Uterus (tissue), 4 donors: ENCODE results near the gene DNAAF2. TPM values are rescaled to one million over a fixed set of nuclear protein-coding genes. Genes with fewer than 3 reads are reported as not detected.
A peak's percentile ranks its signal among the peaks of the same experiment; 100 is the strongest.

Experiments used
- DNase-seq, 2 donors: peaks; one replicate each; pipeline ENCODE4 v3.0.0-alpha.2; 2019 to 2020
- H3K27ac ChIP-seq, 2 donors: fragments of 200-600 bp; sonication (generic); 1 replicate in 1 of 2; 2 replicates in 1 of 2; pipeline ENCODE4 v1.5.1; 2016 to 2018
- H3K27me3 ChIP-seq, 2 donors: fragments of 200-600 bp; sonication (generic); one replicate each; pipeline ENCODE4 v1.5.1; 2018 to 2019; ENCODE audit warnings: control low read depth in 1 of 2
- H3K36me3 ChIP-seq, 2 donors: fragments of 200-600 bp; sonication (generic); one replicate each; pipeline ENCODE4 v1.5.1; 2019; ENCODE audit warnings: control low read depth in 1 of 2
- H3K4me1 ChIP-seq, 2 donors: fragments of 200-600 bp; sonication (generic); one replicate each; pipeline ENCODE4 v1.5.1; 2018 to 2019; ENCODE audit warnings: control low read depth in 1 of 2
- H3K4me3 ChIP-seq, 2 donors: fragments of 200-600 bp; sonication (generic); 1 replicate in 1 of 2; 2 replicates in 1 of 2; pipeline ENCODE4 v1.5.1; 2018 to 2019; ENCODE audit warnings: mild to moderate bottlenecking in 1 of 2
- H3K9me3 ChIP-seq, 2 donors: fragments of 200-600 bp; sonication (generic); one replicate each; pipeline ENCODE4 v1.5.1; 2019; ENCODE audit warnings: control low read depth in 1 of 2
- POLR2A ChIP-seq, 2 donors: fragments of 450-650 bp; IDR thresholded peaks; one replicate each; pipeline ENCODE4 v1.6.1; 2016; ENCODE audit warnings: antibody characterized with exemption in 2 of 2, mild to moderate bottlenecking in 1 of 2, moderate library complexity in 1 of 2
- intact Hi-C: fragments of 100-400 bp; cut with DNase I; formaldehyde crosslinking; loops from one replicate; pipeline ENCODE4 v1.15.1; 2023; ENCODE audit warnings: low total_unique reads
- total RNA-seq, 4 donors: library from RNA; depleted of rRNA in 3 of 4; stranded (reverse); fragments of >200 nt in 3 of 4; gene quantifications; one replicate each; pipeline versions ENCODE4 v1.1.0 to v1.2.4, GENCODE V29; 2014 to 2023
- TF ChIP-seq, protein P1 (sequence below), 4 experiments: fragments of 200-600 bp in 2 of 4; fragments of 450-650 bp in 2 of 4; sonication (generic) in 2 of 4; IDR thresholded peaks; one replicate each; pipeline ENCODE4 v1.5.1; 2016 to 2019; ENCODE audit warnings: antibody characterized with exemption in 4 of 4, mild to moderate bottlenecking in 2 of 4, moderate library complexity in 1 of 4
- donor health status: DM: yes; HTN: yes; CAD: no.

DNAAF2 gene
- total RNA-seq, 4 donors from 2014 or later, result 3.8 to 18.9 (median 8.8) TPM

DNA sequence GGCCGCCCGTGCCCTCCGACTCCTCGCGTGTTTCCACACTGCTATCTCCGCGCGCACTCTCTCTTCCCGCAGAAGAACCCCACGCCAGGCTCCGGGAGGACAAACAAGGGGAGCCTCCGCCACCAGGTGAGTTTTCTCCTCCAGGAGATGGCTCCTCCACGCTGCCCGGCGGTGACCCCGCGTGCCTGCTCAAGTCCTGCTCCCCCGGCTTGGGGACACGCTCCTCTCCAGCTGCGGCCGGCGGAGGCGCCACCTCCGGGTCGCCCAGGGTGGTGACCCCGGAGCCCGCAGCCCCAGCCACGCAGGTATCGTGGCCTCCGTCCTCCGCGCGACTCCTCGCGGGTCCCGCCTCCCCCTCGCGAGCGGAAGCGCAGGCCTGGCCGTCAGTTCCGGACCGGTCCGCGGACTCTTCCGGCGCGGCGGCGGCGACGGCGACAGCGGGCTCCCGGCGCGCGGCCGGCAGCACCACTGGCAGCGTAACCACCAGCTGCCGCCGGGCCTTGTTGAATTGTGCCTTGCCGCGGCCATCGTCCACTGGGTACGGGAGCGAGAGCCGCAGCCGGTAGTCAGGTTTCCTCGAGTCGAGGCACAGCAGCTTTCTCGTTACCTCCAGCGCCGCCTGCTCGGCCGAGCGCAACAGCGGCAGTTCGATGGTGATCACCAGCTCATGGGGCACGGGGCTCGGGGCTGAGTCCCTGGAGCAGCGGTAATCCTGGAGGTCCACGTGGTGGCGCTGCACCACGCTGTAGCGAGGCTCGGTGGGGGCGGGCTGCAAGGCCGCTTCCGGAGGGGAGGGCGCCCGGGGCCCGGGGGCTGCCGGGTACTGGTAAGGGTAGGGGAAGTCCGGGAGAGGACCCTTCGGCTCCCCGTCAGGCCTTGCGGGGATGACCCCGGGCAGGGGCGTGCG, 1.2 kb downstream of the DNAAF2 start:
- peaks cover 0 to 6% of the 10 kb centered on the region in 2 donors for H3K4me1 ChIP-seq
- intact Hi-C loops, result no loop called here
- no peaks in the 10 kb centered on the region for H3K36me3 ChIP-seq
- H3K27me3 ChIP-seq, result no peaks in the 10 kb centered on the region
- TF ChIP-seq, protein P1, sequence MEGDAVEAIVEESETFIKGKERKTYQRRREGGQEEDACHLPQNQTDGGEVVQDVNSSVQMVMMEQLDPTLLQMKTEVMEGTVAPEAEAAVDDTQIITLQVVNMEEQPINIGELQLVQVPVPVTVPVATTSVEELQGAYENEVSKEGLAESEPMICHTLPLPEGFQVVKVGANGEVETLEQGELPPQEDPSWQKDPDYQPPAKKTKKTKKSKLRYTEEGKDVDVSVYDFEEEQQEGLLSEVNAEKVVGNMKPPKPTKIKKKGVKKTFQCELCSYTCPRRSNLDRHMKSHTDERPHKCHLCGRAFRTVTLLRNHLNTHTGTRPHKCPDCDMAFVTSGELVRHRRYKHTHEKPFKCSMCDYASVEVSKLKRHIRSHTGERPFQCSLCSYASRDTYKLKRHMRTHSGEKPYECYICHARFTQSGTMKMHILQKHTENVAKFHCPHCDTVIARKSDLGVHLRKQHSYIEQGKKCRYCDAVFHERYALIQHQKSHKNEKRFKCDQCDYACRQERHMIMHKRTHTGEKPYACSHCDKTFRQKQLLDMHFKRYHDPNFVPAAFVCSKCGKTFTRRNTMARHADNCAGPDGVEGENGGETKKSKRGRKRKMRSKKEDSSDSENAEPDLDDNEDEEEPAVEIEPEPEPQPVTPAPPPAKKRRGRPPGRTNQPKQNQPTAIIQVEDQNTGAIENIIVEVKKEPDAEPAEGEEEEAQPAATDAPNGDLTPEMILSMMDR (IDR thresholded peaks at IDR 0.05), result peak; percentile 81 to 88 (median 84)
- peak; percentile 42 to 82 for TF ChIP-seq POLR2A (IDR thresholded peaks at IDR 0.05)
- H3K4me3 ChIP-seq, result peak overlapping the region; percentile 85 to 95
- DNase-seq, result peak; percentile 90 to 92
- no peaks in the 10 kb centered on the region for H3K9me3 ChIP-seq
- peak overlapping the region; percentile 95 to 97 for H3K27ac ChIP-seq

DNA sequence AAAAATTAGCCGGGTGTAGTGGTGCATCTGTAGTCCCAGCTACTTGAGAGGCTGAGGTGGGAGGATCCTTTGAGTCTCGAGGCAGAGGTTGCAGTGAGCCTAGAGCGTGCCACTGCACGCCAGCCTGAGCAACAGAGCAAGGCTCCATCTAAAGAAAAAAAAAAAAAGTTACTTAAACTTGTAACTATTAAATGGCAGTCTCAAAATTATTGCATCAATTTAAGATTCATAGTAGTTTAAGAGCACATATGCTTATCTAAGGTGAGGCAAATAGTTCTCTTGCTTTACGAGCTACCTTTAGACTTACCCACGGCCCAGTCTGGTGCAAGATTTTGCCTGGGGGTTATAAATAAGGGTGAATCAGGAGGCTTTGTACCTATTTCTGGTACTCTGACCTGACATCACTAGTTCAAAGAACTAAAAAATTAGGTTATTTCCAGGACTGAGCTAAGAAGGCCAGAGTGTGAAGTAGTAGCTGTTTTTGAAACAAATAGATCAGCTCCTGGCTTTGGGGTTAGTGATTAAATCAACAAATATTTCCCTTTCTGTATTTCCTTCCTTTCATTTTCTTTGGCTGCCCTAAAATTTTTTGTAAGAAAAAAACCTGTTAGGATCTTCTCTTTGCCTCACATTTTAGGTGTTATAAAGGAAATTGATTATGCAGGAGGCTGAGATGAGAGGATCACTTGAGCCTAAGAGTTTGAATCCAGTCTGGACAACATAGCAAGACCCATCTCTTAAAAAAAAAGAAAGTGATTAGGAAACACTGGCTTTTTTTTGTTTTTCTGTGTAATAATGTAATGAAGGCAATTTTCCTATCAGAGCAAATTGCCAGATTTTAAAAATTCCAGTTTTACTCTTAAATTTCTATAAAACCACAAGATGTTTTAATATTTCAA, 10.9 kb downstream of the DNAAF2 start:
- no peaks in the 10 kb centered on the region for H3K36me3 ChIP-seq
- no peak overlapping the region for H3K27ac ChIP-seq
- intact Hi-C loops, result no loop called here

DNA sequence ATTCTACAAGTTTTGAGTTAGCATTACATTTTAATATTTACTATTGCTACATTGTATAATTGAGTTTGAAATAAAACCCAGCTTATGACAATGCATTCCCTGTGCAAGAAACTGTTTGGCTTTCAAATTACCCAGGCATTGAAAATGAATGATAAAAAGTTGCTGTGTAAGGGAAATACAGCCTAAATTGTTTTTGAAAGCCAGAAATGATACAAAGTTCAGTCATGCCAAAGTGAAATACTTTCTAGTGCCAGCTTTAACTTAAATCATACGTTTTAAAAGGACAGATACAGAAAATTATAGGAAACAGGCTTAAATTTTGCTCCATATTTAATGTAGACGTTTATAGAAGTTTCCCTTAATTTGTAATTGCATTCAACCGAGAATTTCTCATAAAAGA, 11.7 kb downstream of the DNAAF2 start:
- H3K27ac ChIP-seq, result peak overlapping the region in 1 of 2 donors; percentile 1
- no peak overlapping the region for H3K4me3 ChIP-seq
- peaks cover 11 to 17% of the 10 kb centered on the region in 2 donors for H3K4me1 ChIP-seq
- DNase-seq, result no peak
- no peaks in the 10 kb centered on the region for H3K27me3 ChIP-seq
- intact Hi-C loops, result no loop called here
- TF ChIP-seq POLR2A (IDR thresholded peaks at IDR 0.05), result no peak
- TF ChIP-seq, protein P1 (IDR thresholded peaks at IDR 0.05), result no peak
- H3K9me3 ChIP-seq, result no peaks in the 10 kb centered on the region
- no peaks in the 10 kb centered on the region for H3K36me3 ChIP-seq

More for the DNA sequence above, 10.9 kb downstream of the DNAAF2 start:
- DNase-seq, result no peak
- no peaks in the 10 kb centered on the region for H3K9me3 ChIP-seq
- H3K27me3 ChIP-seq, result no peaks in the 10 kb centered on the region
- peaks cover 11 to 17% of the 10 kb centered on the region in 2 donors for H3K4me1 ChIP-seq
- no peak overlapping the region for H3K4me3 ChIP-seq
- TF ChIP-seq POLR2A (IDR thresholded peaks at IDR 0.05), result no peak
- TF ChIP-seq, protein P1 (IDR thresholded peaks at IDR 0.05), result no peak

DNA sequence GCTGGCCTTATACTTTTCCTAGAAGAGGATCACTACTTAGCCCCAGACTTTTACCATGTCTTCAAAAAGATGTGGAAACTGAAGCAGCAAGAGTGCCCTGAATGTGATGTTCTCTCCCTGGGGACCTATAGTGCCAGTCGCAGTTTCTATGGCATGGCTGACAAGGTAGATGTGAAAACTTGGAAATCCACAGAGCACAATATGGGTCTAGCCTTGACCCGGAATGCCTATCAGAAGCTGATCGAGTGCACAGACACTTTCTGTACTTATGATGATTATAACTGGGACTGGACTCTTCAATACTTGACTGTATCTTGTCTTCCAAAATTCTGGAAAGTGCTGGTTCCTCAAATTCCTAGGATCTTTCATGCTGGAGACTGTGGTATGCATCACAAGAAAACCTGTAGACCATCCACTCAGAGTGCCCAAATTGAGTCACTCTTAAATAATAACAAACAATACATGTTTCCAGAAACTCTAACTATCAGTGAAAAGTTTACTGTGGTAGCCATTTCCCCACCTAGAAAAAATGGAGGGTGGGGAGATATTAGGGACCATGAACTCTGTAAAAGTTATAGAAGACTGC, 12.9 kb downstream of the DNAAF2 start:
- DNase-seq, result no peak

More for the DNA sequence above, 12.9 kb downstream of the DNAAF2 start:
- H3K27ac ChIP-seq, result peak overlapping the region in 1 of 2 donors; percentile 86
- TF ChIP-seq, protein P1 (IDR thresholded peaks at IDR 0.05), result no peak
- no peak for TF ChIP-seq POLR2A (IDR thresholded peaks at IDR 0.05)
- H3K9me3 ChIP-seq, result no peaks in the 10 kb centered on the region
- peaks cover 11 to 17% of the 10 kb centered on the region in 2 donors for H3K4me1 ChIP-seq
- no peaks in the 10 kb centered on the region for H3K36me3 ChIP-seq
- H3K4me3 ChIP-seq, result peak overlapping the region; percentile 76 to 92
- intact Hi-C loops, result no loop called here
- H3K27me3 ChIP-seq, result no peaks in the 10 kb centered on the region
